HFF-Myc (cell line): ENCODE measurements around the gene GDF9.
A peak's percentile ranks its signal among the peaks of the same experiment; 100 is the strongest.

ENCODE experiments used
- DNase-seq: peaks from one replicate; pipeline ENCODE4 v3.0.0-alpha.2; 2011; ENCODE audit warnings: low read depth; ENCODE audit errors: extremely low read depth
- H3K4me3 ChIP-seq: replicated peaks from 2 replicates; pipeline ENCODE4 v1.5.1; 2011; ENCODE audit warnings: low read depth, mild to moderate bottlenecking, control low read depth, low read length
- TF ChIP-seq, protein P1 (sequence below): IDR thresholded peaks from 2 replicates; pipeline ENCODE4 v1.5.1; 2012; ENCODE audit warnings: mild to moderate bottlenecking, low read depth, low read length, control low read depth; ENCODE audit errors: missing control alignments

Gene GDF9

DNA sequence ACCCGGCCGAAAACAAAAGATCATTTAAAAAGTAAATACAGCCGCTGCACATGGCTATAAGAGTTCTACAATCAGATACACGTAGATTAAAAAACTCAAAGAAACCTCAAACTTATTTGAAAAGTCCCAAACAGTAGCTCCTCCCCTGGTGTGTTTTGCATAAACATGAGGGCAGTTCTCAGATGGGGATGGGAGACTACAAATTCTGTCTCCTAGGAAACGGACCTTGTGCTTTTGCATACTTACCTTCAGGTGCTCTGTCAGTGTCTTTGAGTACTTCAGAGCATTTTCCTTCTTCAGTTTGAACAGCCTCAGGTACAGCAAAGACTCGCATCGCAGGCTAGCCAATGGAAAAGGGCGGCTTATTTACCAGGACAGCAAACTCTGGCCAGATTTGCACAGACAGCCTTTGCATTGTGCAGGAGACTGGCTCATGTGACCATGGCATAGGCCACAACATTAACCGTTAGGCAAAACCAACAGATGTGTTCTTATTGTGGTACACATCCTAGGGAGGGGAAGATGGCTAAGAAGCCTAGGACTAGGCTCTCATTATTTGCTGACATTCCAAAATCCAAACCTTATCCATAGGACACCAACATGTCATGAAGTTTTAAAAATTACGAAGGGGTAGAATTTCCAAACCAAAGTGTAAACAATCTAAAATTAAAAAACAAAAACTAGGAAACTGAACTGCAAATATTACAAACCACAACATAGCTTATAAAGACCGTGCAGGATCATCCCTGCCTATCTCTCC lies 20.0 kb upstream of the GDF9 start:
- DNase-seq: no peak
- no peak overlapping the region for H3K4me3 ChIP-seq
- TF ChIP-seq, protein P1, sequence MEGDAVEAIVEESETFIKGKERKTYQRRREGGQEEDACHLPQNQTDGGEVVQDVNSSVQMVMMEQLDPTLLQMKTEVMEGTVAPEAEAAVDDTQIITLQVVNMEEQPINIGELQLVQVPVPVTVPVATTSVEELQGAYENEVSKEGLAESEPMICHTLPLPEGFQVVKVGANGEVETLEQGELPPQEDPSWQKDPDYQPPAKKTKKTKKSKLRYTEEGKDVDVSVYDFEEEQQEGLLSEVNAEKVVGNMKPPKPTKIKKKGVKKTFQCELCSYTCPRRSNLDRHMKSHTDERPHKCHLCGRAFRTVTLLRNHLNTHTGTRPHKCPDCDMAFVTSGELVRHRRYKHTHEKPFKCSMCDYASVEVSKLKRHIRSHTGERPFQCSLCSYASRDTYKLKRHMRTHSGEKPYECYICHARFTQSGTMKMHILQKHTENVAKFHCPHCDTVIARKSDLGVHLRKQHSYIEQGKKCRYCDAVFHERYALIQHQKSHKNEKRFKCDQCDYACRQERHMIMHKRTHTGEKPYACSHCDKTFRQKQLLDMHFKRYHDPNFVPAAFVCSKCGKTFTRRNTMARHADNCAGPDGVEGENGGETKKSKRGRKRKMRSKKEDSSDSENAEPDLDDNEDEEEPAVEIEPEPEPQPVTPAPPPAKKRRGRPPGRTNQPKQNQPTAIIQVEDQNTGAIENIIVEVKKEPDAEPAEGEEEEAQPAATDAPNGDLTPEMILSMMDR: no peak

DNA sequence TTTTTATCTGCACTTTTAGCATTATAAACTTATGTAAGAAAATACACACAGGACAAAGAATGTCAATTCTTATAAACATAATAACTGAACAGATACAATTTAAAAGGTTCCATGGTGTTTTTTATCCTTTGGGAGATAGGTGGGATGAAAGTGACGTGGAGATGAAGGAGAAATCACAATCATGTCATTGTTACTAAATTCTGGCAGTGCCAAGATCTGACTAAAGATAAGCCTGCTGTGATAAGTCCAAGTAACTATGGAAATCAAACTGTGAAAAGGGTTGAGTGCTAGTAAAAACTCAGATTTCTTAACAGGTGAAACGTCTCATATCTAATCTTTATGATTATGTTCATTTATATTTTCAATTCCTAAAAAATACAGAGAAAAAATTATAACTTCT lies 18.3 kb upstream of the GDF9 start:
- TF ChIP-seq, protein P1: no peak
- H3K4me3 ChIP-seq: no peak overlapping the region

DNA sequence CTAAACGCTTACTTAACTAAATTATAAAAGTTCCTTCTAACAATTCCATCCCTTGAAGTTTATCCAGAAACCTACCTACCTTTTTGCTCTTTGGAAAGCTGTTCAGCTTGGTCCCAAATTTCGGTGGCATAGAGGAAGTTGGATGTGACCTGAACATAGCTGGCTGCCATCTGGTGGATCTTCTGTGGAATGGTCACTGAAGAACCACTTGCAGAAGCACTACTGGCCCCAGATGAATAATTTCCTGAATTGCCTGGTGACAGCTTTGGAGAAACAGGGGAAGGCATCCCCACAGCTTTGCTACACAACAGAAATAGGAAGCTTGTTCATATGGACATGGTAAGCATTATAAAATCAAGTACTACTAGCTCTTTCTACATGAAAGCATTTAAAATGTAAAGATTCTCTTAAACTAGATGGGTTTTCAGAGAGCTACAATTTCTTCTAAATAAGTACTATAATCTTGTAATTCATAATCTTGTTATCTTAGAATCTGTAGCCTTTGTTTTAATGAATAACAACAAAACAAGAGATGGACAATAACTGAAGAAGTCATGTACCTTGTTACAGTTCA lies 17.1 kb upstream of the GDF9 start:
- DNase-seq: peak; percentile 45
- TF ChIP-seq, protein P1: peak; percentile 67
- H3K4me3 ChIP-seq: no peak overlapping the region

More for the DNA sequence above, 18.3 kb upstream of the GDF9 start:
- DNase-seq: no peak

DNA sequence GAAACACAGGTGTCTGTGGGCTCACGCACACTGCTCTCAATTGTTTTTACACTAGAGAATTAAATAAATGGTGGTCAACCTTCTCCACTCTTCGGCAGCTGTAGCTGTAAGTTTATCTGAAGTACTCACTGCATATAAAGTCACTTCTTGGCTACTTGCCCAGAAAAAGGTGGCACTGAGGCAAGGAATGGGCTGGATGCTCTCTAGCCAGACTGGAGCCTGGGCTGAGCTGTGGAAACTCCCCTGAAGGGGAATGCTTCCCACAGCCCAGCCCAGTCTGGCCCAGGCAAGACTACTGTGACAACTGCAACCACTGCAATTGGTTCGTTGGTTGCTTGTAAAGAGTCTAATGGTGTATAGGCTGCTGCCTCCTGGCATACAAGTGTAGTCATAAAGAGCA lies 11.7 kb upstream of the GDF9 start:
- H3K4me3 ChIP-seq: no peak overlapping the region

DNA sequence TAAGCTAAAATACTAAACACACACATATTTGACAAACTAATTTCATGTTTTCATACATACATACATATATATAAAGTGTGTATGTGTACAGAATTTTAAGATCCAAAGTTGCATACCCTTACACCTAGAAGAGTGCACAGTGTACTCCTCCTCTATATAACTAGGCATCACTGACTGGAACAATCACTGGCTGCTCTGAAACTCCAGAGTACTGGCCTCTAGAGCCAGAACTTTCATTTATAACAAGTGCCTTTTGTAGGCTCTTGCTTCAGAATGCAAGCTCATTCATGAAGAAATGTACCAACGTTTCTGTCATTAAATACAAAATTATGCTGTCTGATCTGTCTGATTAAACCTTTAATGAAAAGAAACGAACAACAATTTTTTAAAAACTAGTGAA lies 11.2 kb upstream of the GDF9 start:
- no peak for DNase-seq
- no peak overlapping the region for H3K4me3 ChIP-seq
- TF ChIP-seq, protein P1: no peak

More for the DNA sequence above, 11.7 kb upstream of the GDF9 start:
- DNase-seq: no peak
- TF ChIP-seq, protein P1: no peak

DNA sequence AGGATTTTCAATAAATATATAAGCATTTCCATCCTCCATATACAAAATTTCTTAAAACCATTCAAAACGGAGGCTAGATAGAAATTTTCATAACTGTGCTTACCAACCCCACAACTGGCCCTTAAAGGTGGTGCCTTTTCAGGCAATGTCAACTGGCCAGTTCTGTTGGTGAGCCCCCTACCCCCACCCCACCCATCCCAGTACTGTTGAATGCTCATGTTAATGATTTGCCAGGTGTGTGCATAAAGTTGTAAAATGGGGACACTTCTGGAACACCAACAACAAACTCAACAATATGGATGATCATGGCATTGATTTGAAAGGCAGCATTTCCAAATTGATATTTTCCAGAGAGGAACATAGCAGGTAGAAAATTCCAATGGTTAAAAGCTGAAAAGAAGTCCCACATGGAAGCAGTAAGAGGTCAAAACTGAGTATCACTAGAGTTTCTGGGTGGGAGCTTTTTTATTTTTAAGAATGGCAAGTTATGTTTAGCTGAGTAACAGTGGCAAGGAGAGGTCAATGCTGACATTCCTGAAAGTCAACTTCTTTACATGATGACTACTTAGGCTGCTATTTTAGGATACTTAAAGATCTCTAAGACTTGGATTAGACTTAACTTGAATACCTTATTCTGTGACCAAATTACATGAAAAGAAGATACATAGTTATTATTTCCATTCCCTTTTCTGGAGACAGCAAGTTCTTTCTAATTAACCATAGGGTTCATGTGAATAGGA lies 9.9 kb upstream of the GDF9 start:
- TF ChIP-seq, protein P1: no peak
- H3K4me3 ChIP-seq: no peak overlapping the region
- DNase-seq: no peak
